LNCaP clone FGC (cell line): Measurements from ENCODE around the gene TDRD1.

ENCODE experiments used
- DNase-seq: peaks from one replicate; pipeline ENCODE4 v3.0.0-alpha.2; 2011; ENCODE audit warnings: low read depth
- H3K4me3 ChIP-seq: 2 replicates; pipeline ENCODE4 v1.5.1; 2011; ENCODE audit warnings: mild to moderate bottlenecking, low read depth, low read length, control low read depth
- TF ChIP-seq, protein P1 (sequence below): IDR thresholded peaks from 2 replicates; pipeline ENCODE4 v1.5.1; 2012; ENCODE audit warnings: mild to moderate bottlenecking; ENCODE audit not compliant: control insufficient read depth, insufficient read depth; ENCODE audit errors: extremely low read depth

Gene TDRD1

DNA sequence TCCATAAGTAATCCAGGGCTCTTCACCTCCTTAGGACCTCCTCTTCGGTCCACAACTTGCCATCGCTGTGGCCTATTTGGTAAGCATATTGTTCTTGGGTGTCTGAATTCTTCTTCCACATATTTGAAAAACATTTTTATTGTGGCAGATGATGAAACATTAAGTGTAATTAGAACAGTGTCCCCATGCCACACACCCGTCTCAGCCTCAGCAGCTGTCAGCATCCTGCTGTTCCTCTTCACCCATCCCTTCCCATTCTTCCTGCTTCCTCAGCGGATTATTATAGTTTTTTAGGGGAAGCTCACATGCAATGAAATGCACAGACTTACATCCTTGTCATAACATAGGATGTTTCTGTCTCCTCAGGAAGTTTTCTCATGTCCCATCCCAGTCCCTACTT is 20.1 kb downstream of the TDRD1 start:
- TF ChIP-seq, protein P1, sequence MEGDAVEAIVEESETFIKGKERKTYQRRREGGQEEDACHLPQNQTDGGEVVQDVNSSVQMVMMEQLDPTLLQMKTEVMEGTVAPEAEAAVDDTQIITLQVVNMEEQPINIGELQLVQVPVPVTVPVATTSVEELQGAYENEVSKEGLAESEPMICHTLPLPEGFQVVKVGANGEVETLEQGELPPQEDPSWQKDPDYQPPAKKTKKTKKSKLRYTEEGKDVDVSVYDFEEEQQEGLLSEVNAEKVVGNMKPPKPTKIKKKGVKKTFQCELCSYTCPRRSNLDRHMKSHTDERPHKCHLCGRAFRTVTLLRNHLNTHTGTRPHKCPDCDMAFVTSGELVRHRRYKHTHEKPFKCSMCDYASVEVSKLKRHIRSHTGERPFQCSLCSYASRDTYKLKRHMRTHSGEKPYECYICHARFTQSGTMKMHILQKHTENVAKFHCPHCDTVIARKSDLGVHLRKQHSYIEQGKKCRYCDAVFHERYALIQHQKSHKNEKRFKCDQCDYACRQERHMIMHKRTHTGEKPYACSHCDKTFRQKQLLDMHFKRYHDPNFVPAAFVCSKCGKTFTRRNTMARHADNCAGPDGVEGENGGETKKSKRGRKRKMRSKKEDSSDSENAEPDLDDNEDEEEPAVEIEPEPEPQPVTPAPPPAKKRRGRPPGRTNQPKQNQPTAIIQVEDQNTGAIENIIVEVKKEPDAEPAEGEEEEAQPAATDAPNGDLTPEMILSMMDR: no peak
- H3K4me3 ChIP-seq: no peak overlapping the region
- no peak for DNase-seq

DNA sequence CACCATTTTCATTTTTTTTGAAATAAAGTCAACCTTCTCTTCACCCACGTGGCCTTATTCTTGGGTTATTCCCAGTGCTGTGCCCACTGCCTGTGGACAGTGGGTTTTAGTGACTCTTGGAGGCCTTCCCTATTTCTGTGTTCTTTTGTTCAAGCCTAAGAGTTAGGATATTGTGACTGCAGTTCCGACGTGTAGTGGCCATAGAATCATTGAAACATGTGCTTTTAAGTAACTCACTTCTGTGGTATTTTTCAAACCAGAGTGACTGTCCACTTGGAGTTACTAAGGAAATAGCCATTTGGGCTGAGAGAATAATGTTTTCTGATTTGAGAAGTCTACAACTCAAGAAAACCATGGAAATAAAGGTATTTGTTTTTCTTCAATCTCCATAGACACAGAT is 23.7 kb downstream of the TDRD1 start:
- no peak for DNase-seq
- TF ChIP-seq, protein P1: no peak
- H3K4me3 ChIP-seq: no peak overlapping the region

DNA sequence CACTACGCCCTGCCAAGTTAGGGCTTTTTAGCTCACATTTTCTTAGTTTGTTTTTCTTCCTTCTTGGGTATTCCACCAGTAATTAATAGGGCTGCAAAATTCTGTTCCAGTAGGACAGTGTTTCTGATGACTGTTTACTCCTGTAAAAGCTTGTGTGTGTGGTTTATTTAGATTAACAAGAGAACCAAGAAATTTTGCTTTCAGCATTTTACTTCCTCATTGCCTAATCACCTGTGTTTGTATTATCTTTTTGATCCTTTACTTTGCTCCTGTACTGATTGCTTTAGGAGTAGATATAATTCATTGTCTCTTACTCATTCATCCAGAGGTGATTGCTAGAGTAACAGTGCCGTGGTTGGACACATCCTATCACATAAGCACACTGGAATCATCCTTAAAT is 27.7 kb downstream of the TDRD1 start:
- peak; percentile 99 for DNase-seq
- H3K4me3 ChIP-seq: no peak overlapping the region
- TF ChIP-seq, protein P1: no peak

DNA sequence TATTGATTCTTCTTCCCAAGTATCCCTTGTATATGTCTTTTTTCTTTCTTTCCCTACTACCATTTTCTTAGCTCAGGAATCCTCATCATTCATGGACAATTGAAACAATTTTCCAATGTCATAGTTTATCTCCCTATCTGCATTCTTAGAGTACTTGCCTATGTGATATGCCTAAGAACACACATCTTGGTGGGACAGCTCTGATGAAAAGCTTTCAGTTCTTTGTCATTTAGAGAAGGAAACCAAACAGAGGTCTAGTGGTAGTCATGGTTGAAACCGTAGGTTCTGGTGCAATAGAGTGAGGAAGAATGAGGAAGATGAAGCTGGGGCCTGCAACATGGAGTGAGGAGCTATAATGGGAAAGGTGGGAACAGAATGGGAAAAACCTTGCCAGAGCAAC is 28.2 kb downstream of the TDRD1 start:
- no peak overlapping the region for H3K4me3 ChIP-seq
- no peak for DNase-seq
- TF ChIP-seq, protein P1: no peak

DNA sequence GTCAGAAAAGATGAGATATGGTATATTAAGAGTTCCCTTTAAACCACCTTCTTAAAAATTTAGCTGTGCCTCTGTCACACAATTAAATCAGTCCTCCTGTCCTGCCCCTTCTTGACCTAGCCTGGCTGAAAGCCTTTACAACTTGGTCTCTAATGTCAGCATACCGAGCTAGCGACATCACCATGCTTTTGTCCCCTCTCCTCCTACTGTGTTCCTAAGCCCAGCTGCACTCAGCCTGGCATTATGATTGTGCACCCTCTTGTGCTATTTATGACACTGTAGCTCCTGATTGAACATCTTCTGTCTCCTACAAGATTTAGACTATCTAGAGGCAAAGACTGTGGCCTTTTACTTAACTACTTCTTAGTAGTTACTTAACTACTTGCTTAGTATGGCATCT is 29.2 kb downstream of the TDRD1 start:
- DNase-seq: no peak
- H3K4me3 ChIP-seq: no peak overlapping the region
- TF ChIP-seq, protein P1: no peak

DNA sequence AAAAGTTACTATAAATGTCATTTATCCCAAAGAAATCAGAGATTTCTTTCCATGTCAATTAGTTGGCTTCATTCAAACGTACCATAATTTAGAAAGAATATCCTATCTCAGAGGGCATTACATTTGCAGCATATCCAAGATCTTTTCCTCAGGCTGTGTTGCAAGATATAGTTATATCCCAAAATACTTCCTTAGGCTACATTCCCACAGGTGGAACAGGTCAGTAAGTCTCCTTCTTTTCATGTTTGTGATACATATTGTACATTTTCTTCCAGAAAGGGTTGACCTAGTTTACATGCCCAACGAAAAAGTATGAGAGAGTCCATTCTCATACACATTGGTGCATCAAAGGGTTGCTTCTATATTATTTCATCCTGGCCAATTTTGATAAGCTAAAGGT is 33.0 kb downstream of the TDRD1 start:
- no peak for DNase-seq
- no peak overlapping the region for H3K4me3 ChIP-seq
- TF ChIP-seq, protein P1: no peak

DNA sequence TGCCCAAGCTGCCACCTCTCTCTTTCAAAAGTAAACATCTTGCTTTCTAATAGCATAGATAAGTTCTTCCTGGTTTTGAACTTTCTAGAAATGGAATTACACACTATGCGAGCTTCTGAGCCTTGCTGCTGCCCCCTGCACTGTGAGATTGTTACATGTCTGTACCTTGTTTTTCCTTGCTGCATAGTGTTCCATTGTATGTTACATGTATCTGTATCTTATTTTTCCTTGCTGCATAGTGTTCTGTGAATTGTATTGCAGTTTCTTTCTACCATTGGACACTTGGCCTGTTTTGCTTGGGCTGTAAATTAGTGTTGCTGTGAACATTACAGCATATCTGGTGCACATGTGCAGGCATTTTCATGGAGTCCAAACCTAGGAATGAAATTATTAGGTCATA is 35.9 kb downstream of the TDRD1 start:
- TF ChIP-seq, protein P1: no peak

More for the DNA sequence above, 35.9 kb downstream of the TDRD1 start:
- H3K4me3 ChIP-seq: no peak overlapping the region
- DNase-seq: no peak
